Measurements from ENCODE around the gene CBARP. TPM values are rescaled to one million over a fixed set of nuclear protein-coding genes. Genes with fewer than 3 reads are reported as not detected.

The CBARP gene
- total and polyA plus RNA-seq, 2 donors from 2014 or later, result 1.0 to 1.1 TPM

DNA sequence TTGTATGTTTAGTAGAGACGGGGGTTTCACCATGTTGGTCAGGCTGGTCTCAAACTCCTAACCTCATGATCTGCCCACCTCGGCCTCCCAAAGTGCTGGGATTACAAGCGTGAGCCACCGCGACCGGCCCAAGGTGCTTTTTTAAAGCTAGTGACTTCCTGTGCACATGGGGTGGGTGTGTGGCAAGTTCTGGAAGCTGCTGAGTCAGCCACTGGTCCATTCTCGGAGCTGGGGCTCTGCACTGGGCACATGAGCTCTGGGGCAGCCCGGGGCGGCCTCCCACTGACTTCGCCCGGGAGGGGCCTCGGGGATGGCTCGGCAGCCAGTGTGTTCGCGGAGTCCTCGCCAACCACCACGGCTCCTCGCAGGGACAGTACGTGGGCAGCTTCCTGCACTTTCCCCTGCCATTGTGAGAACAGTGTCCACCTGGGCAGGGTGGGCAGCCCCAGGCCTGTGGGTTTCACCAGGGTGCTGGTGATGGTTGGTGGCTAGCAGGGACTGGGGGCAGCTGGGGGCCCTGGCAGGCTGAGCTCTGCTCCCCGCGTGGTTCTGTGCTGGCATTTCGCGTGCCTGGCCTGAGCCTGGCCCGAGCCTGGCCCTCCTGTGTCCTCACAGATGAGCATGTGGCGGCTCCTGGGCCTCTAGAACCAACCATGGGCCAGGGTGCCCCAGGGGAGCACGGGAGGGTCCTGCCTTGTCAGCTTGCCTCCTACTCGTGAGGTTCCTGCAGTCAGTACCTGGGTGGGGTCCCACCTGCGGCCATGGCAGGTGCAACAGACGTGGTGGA lies 12.2 kb downstream of the CBARP start:
- intact Hi-C loops (cut with DNase I), result no loop called here
- DNase-seq (no peak), FAIRE-seq (no peak)
- Histone ChIP-seq H3K36me3 (ENCODE audit: control insufficient read depth in 2 of 3, insufficient read depth in 3 of 3, low read length in 3 of 3) (peaks cover 0 to 5% (median 0%) of the 10 kb centered on the region in 3 donors), H3K9me3 (ENCODE audit: control insufficient read depth in 2 of 3, insufficient read depth in 1 of 3, low read length in 3 of 3) (no peaks in the 10 kb centered on the region), H3K27me3 (ENCODE audit: control insufficient read depth, insufficient read depth, low read length) (no peaks in the 10 kb centered on the region), H3K4me3 (ENCODE audit: low read length in 3 of 3) (no peak overlapping the region), H3K4me1 (ENCODE audit: control insufficient read depth in 2 of 3, insufficient read depth in 2 of 3, low read depth in 1 of 3, low read length in 3 of 3) (no peaks in the 10 kb centered on the region), H3K27ac (ENCODE audit: low read depth in 2 of 2, low read length in 2 of 2) (no peak overlapping the region), H3K9ac (ENCODE audit: low read length in 3 of 3) (no peak overlapping the region)
- TF ChIP-seq, protein P1, sequence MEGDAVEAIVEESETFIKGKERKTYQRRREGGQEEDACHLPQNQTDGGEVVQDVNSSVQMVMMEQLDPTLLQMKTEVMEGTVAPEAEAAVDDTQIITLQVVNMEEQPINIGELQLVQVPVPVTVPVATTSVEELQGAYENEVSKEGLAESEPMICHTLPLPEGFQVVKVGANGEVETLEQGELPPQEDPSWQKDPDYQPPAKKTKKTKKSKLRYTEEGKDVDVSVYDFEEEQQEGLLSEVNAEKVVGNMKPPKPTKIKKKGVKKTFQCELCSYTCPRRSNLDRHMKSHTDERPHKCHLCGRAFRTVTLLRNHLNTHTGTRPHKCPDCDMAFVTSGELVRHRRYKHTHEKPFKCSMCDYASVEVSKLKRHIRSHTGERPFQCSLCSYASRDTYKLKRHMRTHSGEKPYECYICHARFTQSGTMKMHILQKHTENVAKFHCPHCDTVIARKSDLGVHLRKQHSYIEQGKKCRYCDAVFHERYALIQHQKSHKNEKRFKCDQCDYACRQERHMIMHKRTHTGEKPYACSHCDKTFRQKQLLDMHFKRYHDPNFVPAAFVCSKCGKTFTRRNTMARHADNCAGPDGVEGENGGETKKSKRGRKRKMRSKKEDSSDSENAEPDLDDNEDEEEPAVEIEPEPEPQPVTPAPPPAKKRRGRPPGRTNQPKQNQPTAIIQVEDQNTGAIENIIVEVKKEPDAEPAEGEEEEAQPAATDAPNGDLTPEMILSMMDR (IDR thresholded peaks at IDR 0.05; ENCODE audit: borderline replicate concordance, extremely low read depth, insufficient read depth), result no peak

DNA sequence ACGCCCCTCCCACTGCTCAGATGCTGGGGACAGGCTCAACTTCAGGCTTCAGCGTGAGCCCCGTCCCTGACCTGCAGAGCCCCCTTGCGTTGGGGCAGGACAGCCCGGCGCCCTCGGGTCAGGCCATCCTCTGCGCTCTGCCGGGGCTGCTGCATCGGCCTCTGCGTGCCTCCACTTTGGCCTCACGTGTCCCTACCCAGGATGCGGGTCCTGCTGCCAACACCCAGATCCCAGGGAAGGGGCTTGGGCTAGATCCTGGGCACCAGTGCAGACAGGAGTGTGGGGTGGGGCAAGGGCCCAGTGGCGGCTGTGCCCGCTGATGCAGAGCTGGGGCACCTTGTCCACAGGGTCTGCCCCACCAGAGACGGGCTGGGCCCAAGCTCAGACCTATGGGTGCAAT lies 13.0 kb downstream of the CBARP start:
- intact Hi-C loops (cut with DNase I), result no loop called here
- DNase-seq (no peak), FAIRE-seq (no peak)
- Histone ChIP-seq H3K9ac (ENCODE audit: low read length in 3 of 3) (no peak overlapping the region), H3K27ac (ENCODE audit: low read depth in 2 of 2, low read length in 2 of 2) (no peak overlapping the region), H3K36me3 (ENCODE audit: control insufficient read depth in 2 of 3, insufficient read depth in 3 of 3, low read length in 3 of 3) (peaks cover 0 to 10% (median 0%) of the 10 kb centered on the region in 3 donors), H3K4me3 (ENCODE audit: low read length in 3 of 3) (no peak overlapping the region), H3K4me1 (ENCODE audit: control insufficient read depth in 2 of 3, insufficient read depth in 2 of 3, low read depth in 1 of 3, low read length in 3 of 3) (no peaks in the 10 kb centered on the region), H3K27me3 (ENCODE audit: control insufficient read depth, insufficient read depth, low read length) (no peaks in the 10 kb centered on the region), H3K9me3 (ENCODE audit: control insufficient read depth in 2 of 3, insufficient read depth in 1 of 3, low read length in 3 of 3) (no peaks in the 10 kb centered on the region)
- TF ChIP-seq, protein P1 (IDR thresholded peaks at IDR 0.05; ENCODE audit: borderline replicate concordance, extremely low read depth, insufficient read depth), result no peak

DNA sequence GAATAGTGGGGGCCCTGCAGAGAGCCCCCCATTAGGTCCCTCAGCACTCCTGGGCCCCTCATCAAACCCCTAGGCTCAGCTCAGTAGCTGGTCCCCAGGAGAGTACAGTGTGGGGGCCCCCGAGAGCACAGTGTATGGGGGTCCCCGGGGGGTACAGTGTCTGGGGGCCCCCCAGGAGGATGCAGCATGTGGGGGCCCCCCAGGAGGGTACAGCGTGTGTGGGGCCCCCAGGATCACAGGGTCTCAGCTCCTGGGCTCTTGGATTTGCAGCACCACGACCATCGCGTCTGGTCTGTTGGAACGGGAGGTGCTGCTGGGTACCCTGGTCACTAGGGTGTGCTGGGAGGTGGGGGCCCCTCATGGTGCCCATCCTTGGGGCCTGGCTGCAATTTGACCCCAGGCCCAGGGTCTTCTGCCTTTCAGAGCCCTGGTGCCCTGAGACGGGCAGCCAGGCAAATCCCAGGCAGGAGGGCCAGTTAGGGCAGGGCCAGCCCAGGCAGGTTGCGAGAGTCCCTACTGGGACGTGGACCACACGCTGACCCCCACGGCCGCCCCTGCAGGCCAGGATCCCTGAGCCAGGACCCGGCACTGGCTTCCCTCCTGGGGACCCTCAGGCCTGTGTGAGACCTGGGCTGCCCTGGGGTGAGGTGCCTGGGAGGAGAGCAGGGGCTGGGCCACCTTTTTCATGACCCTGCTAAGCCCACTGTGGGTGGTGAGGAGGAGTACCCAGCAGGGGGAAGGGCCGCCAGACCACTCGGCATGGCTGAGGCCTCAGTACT lies 13.6 kb downstream of the CBARP start:
- H3K36me3 ChIP-seq (ENCODE audit: control insufficient read depth in 2 of 3, insufficient read depth in 3 of 3, low read length in 3 of 3), result peaks cover 0 to 10% (median 0%) of the 10 kb centered on the region in 3 donors
- no peaks in the 10 kb centered on the region for H3K27me3 ChIP-seq (ENCODE audit: control insufficient read depth, insufficient read depth, low read length)
- TF ChIP-seq, protein P1 (IDR thresholded peaks at IDR 0.05; ENCODE audit: borderline replicate concordance, extremely low read depth, insufficient read depth), result no peak
- H3K27ac ChIP-seq (ENCODE audit: low read depth in 2 of 2, low read length in 2 of 2), result no peak overlapping the region
- no peak for DNase-seq
- intact Hi-C loops (cut with DNase I), result no loop called here
- H3K4me1 ChIP-seq (ENCODE audit: control insufficient read depth in 2 of 3, insufficient read depth in 2 of 3, low read depth in 1 of 3, low read length in 3 of 3), result no peaks in the 10 kb centered on the region
- no peak overlapping the region for H3K4me3 ChIP-seq (ENCODE audit: low read length in 3 of 3)
- no peak for FAIRE-seq
- H3K9me3 ChIP-seq (ENCODE audit: control insufficient read depth in 2 of 3, insufficient read depth in 1 of 3, low read length in 3 of 3), result no peaks in the 10 kb centered on the region
- no peak overlapping the region for H3K9ac ChIP-seq (ENCODE audit: low read length in 3 of 3)

All from kidney (tissue), 14 donors.